IMR-90 (cell line): Measurements from ENCODE around the gene CYP51A1. TPM values are rescaled to one million over a fixed set of nuclear protein-coding genes. Genes with fewer than 3 reads are reported as not detected.

ENCODE experiments used
- ATAC-seq: fragments of 200-7000 bp; cut with Tn5 transposase; 2 replicates; pipeline ENCODE4 v1.9.1; 2020; ENCODE audit warnings: low read depth, mild to moderate bottlenecking, moderate library complexity
- BruUV-seq: library from RNA; stranded (reverse); fragments of 400-500 nt; replicated peaks from 2 replicates; lab custom pipeline; 2021; lab: Mats Ljungman, UMichigan
- CTCF ChIA-PET: fragments of 300-600 bp; formaldehyde crosslinking; extraction: SDS; loops from one replicate; lab custom pipeline; 2021; ENCODE audit warnings: antibody characterized with exemption; lab: Yijun Ruan, JAX
- POLR2A ChIA-PET: fragments of 300-600 bp; sonication (Branson Sonifier 250); formaldehyde crosslinking; loops from one replicate; lab custom pipeline; 2022; ENCODE audit warnings: antibody characterized with exemption; ENCODE audit not compliant: unreplicated experiment; lab: Charles Lee
- DNase-seq: peaks from one replicate; pipeline ENCODE4 v3.0.0; 2013
- H2AFZ ChIP-seq: replicated peaks from 2 replicates; pipeline ENCODE3; 2013; ENCODE audit warnings: low read length, mild to moderate bottlenecking; ENCODE audit not compliant: poor library complexity
- H2AK5ac ChIP-seq: 2 replicates; pipeline ENCODE4 v1.6.1; 2013; ENCODE audit warnings: low read depth, low read length, inconsistent platforms
- H2AK9ac ChIP-seq: replicated peaks from 2 replicates; pipeline ENCODE3; 2013; ENCODE audit warnings: mild to moderate bottlenecking, low read depth, low read length, moderate library complexity; ENCODE audit not compliant: poor library complexity
- H2BK120ac ChIP-seq: 2 replicates; pipeline ENCODE4 v1.6.1; 2013; ENCODE audit warnings: low read depth, low read length, inconsistent platforms
- H2BK15ac ChIP-seq: 3 replicates; pipeline ENCODE4 v1.6.1; 2013; ENCODE audit warnings: low read depth, low read length, inconsistent platforms
- H2BK20ac ChIP-seq: 2 replicates; pipeline ENCODE4 v1.6.1; 2013; ENCODE audit warnings: low read depth, mild to moderate bottlenecking, inconsistent platforms, low read length, moderate library complexity
- H2BK5ac ChIP-seq: 2 replicates; pipeline ENCODE4 v1.6.1; 2013; ENCODE audit warnings: mild to moderate bottlenecking, low read depth, low read length, inconsistent platforms; ENCODE audit not compliant: poor library complexity, severe bottlenecking
- H3K14ac ChIP-seq: replicated peaks from 2 replicates; pipeline ENCODE4 v1.6.1; 2013; ENCODE audit warnings: low read depth, low read length, inconsistent platforms
- H3K18ac ChIP-seq: 2 replicates; pipeline ENCODE4 v1.6.1; 2013; ENCODE audit warnings: low read depth, low read length, control low read depth
- H3K23ac ChIP-seq: 2 replicates; pipeline ENCODE4 v1.6.1; 2013; ENCODE audit warnings: low read depth, low read length, inconsistent platforms
- H3K27ac ChIP-seq: 2 replicates; pipeline ENCODE4 v1.5.1; 2013; ENCODE audit warnings: mild to moderate bottlenecking, control low read depth, low read length; ENCODE audit not compliant: insufficient read depth
- H3K27me3 ChIP-seq: 2 replicates; pipeline ENCODE4 v1.6.1; 2013; ENCODE audit warnings: low read length; ENCODE audit not compliant: control insufficient read depth, insufficient read depth
- H3K36me3 ChIP-seq: 2 replicates; pipeline ENCODE4 v1.6.1; 2013; ENCODE audit warnings: low read length, mixed read lengths; ENCODE audit not compliant: control insufficient read depth, insufficient read depth
- H3K4ac ChIP-seq: 2 replicates; pipeline ENCODE4 v1.6.1; 2013; ENCODE audit warnings: low read depth, low read length, inconsistent platforms
- H3K4me1 ChIP-seq: 2 replicates; pipeline ENCODE4 v1.6.1; 2013; ENCODE audit warnings: low read length, mixed read lengths; ENCODE audit not compliant: control insufficient read depth, insufficient read depth
- H3K4me2 ChIP-seq: 2 replicates; pipeline ENCODE4 v1.6.1; 2013; ENCODE audit warnings: low read depth, mild to moderate bottlenecking, control low read depth, low read length, moderate library complexity
- H3K4me3 ChIP-seq: 2 replicates; pipeline ENCODE4 v1.5.1; 2013; ENCODE audit warnings: low read depth, mild to moderate bottlenecking, control low read depth, low read length, moderate library complexity; ENCODE audit not compliant: insufficient read depth
- H3K56ac ChIP-seq: 2 replicates; pipeline ENCODE4 v1.6.1; 2013; ENCODE audit warnings: low read length, inconsistent platforms; ENCODE audit not compliant: insufficient read depth; ENCODE audit errors: extremely low read depth
- H3K79me1 ChIP-seq, 2 experiments: 2 replicates each; pipeline ENCODE4 v1.6.1; 2013; ENCODE audit warnings: low read length in 2 of 2, inconsistent platforms in 1 of 2, low read depth in 1 of 2
- H3K9ac ChIP-seq: 2 replicates; pipeline ENCODE4 v1.6.1; 2013; ENCODE audit warnings: low read depth, low read length, control low read depth
- H3K9me1 ChIP-seq: 2 replicates; pipeline ENCODE4 v1.6.1; 2013; ENCODE audit warnings: low read length, inconsistent platforms; ENCODE audit not compliant: insufficient read depth
- H3K9me3 ChIP-seq: 2 replicates; pipeline ENCODE4 v1.6.1; 2013; ENCODE audit warnings: low read length; ENCODE audit not compliant: control insufficient read depth, insufficient read depth
- H4K20me1 ChIP-seq: 2 replicates; pipeline ENCODE4 v1.6.1; 2013; ENCODE audit warnings: low read length, inconsistent platforms; ENCODE audit not compliant: insufficient read depth
- H4K5ac ChIP-seq: 2 replicates; pipeline ENCODE4 v1.6.1; 2013; ENCODE audit warnings: mild to moderate bottlenecking, low read depth, low read length, control low read depth
- H4K8ac ChIP-seq, 2 experiments: 2 replicates each; pipeline ENCODE4 v1.6.1; 2013; ENCODE audit warnings: low read depth in 2 of 2, low read length in 2 of 2, control low read depth in 1 of 2, inconsistent platforms in 1 of 2
- H4K91ac ChIP-seq: 2 replicates; pipeline ENCODE4 v1.6.1; 2013; ENCODE audit warnings: low read depth, low read length, inconsistent platforms; ENCODE audit not compliant: insufficient read depth
- BHLHE40 ChIP-seq: fragments of 150-350 bp; IDR thresholded peaks from 2 replicates; pipeline ENCODE4 v1.6.1; 2016; ENCODE audit warnings: mild to moderate bottlenecking, low read depth, low read length
- CEBPB ChIP-seq: IDR thresholded peaks from 2 replicates; pipeline ENCODE4 v1.6.1; 2012; ENCODE audit warnings: low read depth, low read length, improper control_type of control experiment
- CHD1 ChIP-seq: IDR thresholded peaks from 2 replicates; pipeline ENCODE4 v1.6.1; 2012; ENCODE audit warnings: low read depth, low read length, improper control_type of control experiment
- CTCF ChIP-seq: conservative IDR thresholded peaks from 2 replicates; pipeline ENCODE4 v1.5.1; 2012; ENCODE audit warnings: mild to moderate bottlenecking, low read depth, low read length, improper control_type of control experiment
- ELK1 ChIP-seq: fragments of 150-350 bp; IDR thresholded peaks from 2 replicates; pipeline ENCODE4 v1.6.1; 2016; ENCODE audit warnings: low read depth, mild to moderate bottlenecking, low read length, moderate library complexity, borderline replicate concordance
- FOS ChIP-seq: fragments of 150-350 bp; IDR thresholded peaks from 2 replicates; pipeline ENCODE4 v1.6.1; 2016; ENCODE audit warnings: low read depth, low read length
- MAFK ChIP-seq: IDR thresholded peaks from 2 replicates; pipeline ENCODE4 v1.6.1; 2012; ENCODE audit warnings: low read depth, low read length, improper control_type of control experiment
- MAZ ChIP-seq: IDR thresholded peaks from 2 replicates; pipeline ENCODE4 v1.6.1; 2012; ENCODE audit warnings: low read depth, mild to moderate bottlenecking, low read length, improper control_type of control experiment, moderate library complexity, borderline replicate concordance
- MXI1 ChIP-seq: IDR thresholded peaks from 2 replicates; pipeline ENCODE4 v1.6.1; 2012; ENCODE audit warnings: low read depth, mild to moderate bottlenecking, low read length, moderate library complexity, borderline replicate concordance
- NFE2L2 ChIP-seq: fragments of 150-350 bp; IDR thresholded peaks from 2 replicates; pipeline ENCODE4 v1.6.1; 2016; ENCODE audit warnings: low read depth, mild to moderate bottlenecking, low read length
- POLR2A ChIP-seq: IDR thresholded peaks from 2 replicates; pipeline ENCODE4 v1.6.1; 2012; ENCODE audit warnings: mild to moderate bottlenecking, low read depth, low read length
- RAD21 ChIP-seq: IDR thresholded peaks from 2 replicates; pipeline ENCODE4 v1.6.1; 2012; ENCODE audit warnings: low read length, improper control_type of control experiment
- RCOR1 ChIP-seq: IDR thresholded peaks from 2 replicates; pipeline ENCODE4 v1.6.1; 2012; ENCODE audit warnings: mild to moderate bottlenecking, low read length, improper control_type of control experiment; ENCODE audit not compliant: insufficient replicate concordance
- RFX5 ChIP-seq: IDR thresholded peaks from 2 replicates; pipeline ENCODE4 v1.8.0; 2012; ENCODE audit warnings: low read depth, mild to moderate bottlenecking, low read length, moderate library complexity
- SMC3 ChIP-seq: fragments of 150-350 bp; IDR thresholded peaks from 2 replicates; pipeline ENCODE4 v1.6.1; 2016; ENCODE audit warnings: low read depth, mild to moderate bottlenecking, antibody characterized with exemption, low read length, moderate library complexity
- USF2 ChIP-seq: fragments of 150-350 bp; IDR thresholded peaks from 2 replicates; pipeline ENCODE4 v1.6.1; 2017; ENCODE audit warnings: mild to moderate bottlenecking, antibody characterized with exemption, low read length, low read depth
- WGBS, 2 experiments: methylation state at CpG; one replicate each; pipeline versions ENCODE4 v1.1.5 to v1.1.7; 2013; ENCODE audit warnings: missing lambda C conversion rate in 2 of 2; ENCODE audit not compliant: insufficient read length in 1 of 2; ENCODE audit errors: extremely low coverage in 2 of 2; 5-methylcytosine and 5-hydroxymethylcytosine counted together
- dilution Hi-C: fragments of 300-500 bp; cut with HindIII; formaldehyde crosslinking; loops from one replicate; pipeline ENCODE4 v1.14.3; 2018; ENCODE audit warnings: low sequenced_read_pairs; ENCODE audit not compliant: unreplicated experiment
- in situ Hi-C: fragments of 300-500 bp; cut with MboI; formaldehyde crosslinking; loops from 3 replicates; pipeline ENCODE4 v1.14.3; 2019; ENCODE audit warnings: low sequenced_read_pairs, inconsistent platforms, mixed read lengths
- intact Hi-C: fragments of 100-400 bp; cut with micrococcal nuclease; formaldehyde crosslinking; loops from 2 replicates; pipeline ENCODE4 v1.10.0; 2022
- polyA plus RNA-seq, 3 experiments: library from polyadenylated mRNA; depleted of rRNA; stranded (reverse); fragments of >200 nt; gene quantifications; 2 replicates each; pipeline ENCODE4 v1.2.3, GENCODE V29; 2012; ENCODE audit warnings: low replicate concordance in 1 of 3
- total RNA-seq: library from RNA; depleted of rRNA; stranded (reverse); fragments of >200 nt; gene quantifications from 2 replicates; pipeline ENCODE4 v1.2.3, GENCODE V29; 2012

Gene CYP51A1
- total and polyA plus RNA-seq, 2 of the 4 experiments (the other 2 are of a cell fraction) = 12.1 to 76.4 TPM

GRCh38 chr7:92064438-92065029, 69.7 kb downstream of the CYP51A1 start:
- intact Hi-C loops = no loop called here
- no peak overlapping the region for H4K8ac ChIP-seq
- no peak overlapping the region for H2AK9ac ChIP-seq
- H3K36me3 ChIP-seq = peaks cover 6% of the 10 kb centered on the region
- H3K56ac ChIP-seq = no peak overlapping the region
- no peak overlapping the region for H4K91ac ChIP-seq
- no peak overlapping the region for H3K4ac ChIP-seq
- in situ Hi-C loops = no loop called here
- TF ChIP-seq MXI1 (no peak), RAD21 (no peak), CTCF (no peak), SMC3 (no peak), POLR2A (no peak), RCOR1 (no peak), BHLHE40 (no peak), FOS (no peak), USF2 (no peak), ELK1 (no peak), RFX5 (no peak), MAFK (no peak), NFE2L2 (no peak), CEBPB (no peak), CHD1 (no peak), MAZ (no peak)
- no peak overlapping the region for H3K4me3 ChIP-seq
- no peaks in the 10 kb centered on the region for H3K9me3 ChIP-seq
- no peaks in the 10 kb centered on the region for H3K79me1 ChIP-seq
- H3K4me1 ChIP-seq = no peaks in the 10 kb centered on the region
- WGBS, 2 experiments = no CpG with 5 or more reads among the region's 2 CpGs
- BruUV-seq = no TSS peak
- H3K18ac ChIP-seq = no peak overlapping the region
- no peak overlapping the region for H3K27ac ChIP-seq
- H2BK20ac ChIP-seq = no peak overlapping the region
- H2AFZ ChIP-seq = no peak overlapping the region
- no peaks in the 10 kb centered on the region for H3K9me1 ChIP-seq
- no peak overlapping the region for H3K14ac ChIP-seq
- ChIA-PET CTCF (no interaction called here), POLR2A (no interaction called here)
- ATAC-seq (no peak), DNase-seq (no peak)
- dilution Hi-C loops = no loop called here
- H3K4me2 ChIP-seq = no peak overlapping the region
- no peak overlapping the region for H2BK120ac ChIP-seq
- H3K23ac ChIP-seq = peak overlapping the region; percentile 82
- no peaks in the 10 kb centered on the region for H4K20me1 ChIP-seq
- no peak overlapping the region for H4K5ac ChIP-seq
- H3K9ac ChIP-seq = no peak overlapping the region
- no peaks in the 10 kb centered on the region for H3K27me3 ChIP-seq
- H2BK5ac ChIP-seq = no peak overlapping the region
- H2BK15ac ChIP-seq = no peak overlapping the region
- H2AK5ac ChIP-seq = no peak overlapping the region
